Medulla oblongata (tissue), 1 donor: ENCODE data around the gene GABRB1.

Experiments used
- DNase-seq: peaks from one replicate; pipeline ENCODE4 v3.0.0-alpha.2; 2015; ENCODE audit errors: extremely low spot score

Gene GABRB1

GRCh38 chr4:47386146-47386545 lies 354.8 kb downstream of the GABRB1 start:
- DNase-seq, result no peak

- no peak for DNase-seq
These were observed 355.3 kb downstream of the GABRB1 start for GRCh38 chr4:47386561-47387235.

- no peak for DNase-seq
These were observed 359.2 kb downstream of the GABRB1 start for GRCh38 chr4:47390428-47391125.

GRCh38 chr4:47391256-47391655 lies 359.9 kb downstream of the GABRB1 start:
- no peak for DNase-seq

GRCh38 chr4:47406408-47406807 lies 375.0 kb downstream of the GABRB1 start:
- DNase-seq, result no peak

GRCh38 chr4:47410271-47410670 lies 378.9 kb downstream of the GABRB1 start:
- DNase-seq, result no peak

GRCh38 chr4:47413521-47413920 lies 382.2 kb downstream of the GABRB1 start:
- DNase-seq, result no peak

- no peak for DNase-seq
These were observed 384.4 kb downstream of the GABRB1 start for GRCh38 chr4:47415719-47416118.

- DNase-seq, result no peak
These were observed 386.8 kb downstream of the GABRB1 start for GRCh38 chr4:47418147-47418546.

- no peak for DNase-seq
These were observed 387.9 kb downstream of the GABRB1 start for GRCh38 chr4:47419296-47419695.

- no peak for DNase-seq
These were observed 394.3 kb downstream of the GABRB1 start for GRCh38 chr4:47425628-47426027.

GRCh38 chr4:47427935-47428334 lies 396.6 kb downstream of the GABRB1 start:
- no peak for DNase-seq

- DNase-seq, result no peak
These were observed 401.4 kb downstream of the GABRB1 start for GRCh38 chr4:47432749-47433148.

GRCh38 chr4:47434931-47435330 lies 403.6 kb downstream of the GABRB1 start:
- no peak for DNase-seq

GRCh38 chr4:47442980-47443379 lies 411.6 kb downstream of the GABRB1 start:
- DNase-seq, result peak; percentile 78

GRCh38 chr4:47444031-47444430 lies 412.7 kb downstream of the GABRB1 start:
- DNase-seq, result no peak

- DNase-seq, result no peak
These were observed 420.3 kb downstream of the GABRB1 start for GRCh38 chr4:47451657-47452056.

GRCh38 chr4:47462799-47463234 lies 431.4 kb downstream of the GABRB1 start:
- DNase-seq, result no peak

- peak; percentile 98 for DNase-seq
These were observed 432.0 kb downstream of the GABRB1 start, which contains the start of gene COMMD8 for GRCh38 chr4:47463235-47463956. TSS of gene COMMD8 (minus strand) at chr4:47463702. CDS start at chr4:47463651, 51 bp downstream.

GRCh38 chr4:47465004-47465403 lies 433.6 kb downstream of the GABRB1 start:
- DNase-seq, result no peak

GRCh38 chr4:47466056-47466785 lies 434.9 kb downstream of the GABRB1 start:
- no peak for DNase-seq
